GM06990 (cell line): Measurements from ENCODE around the gene SMAD9.

ENCODE experiments used
- DNase-seq: peaks from one replicate; pipeline ENCODE4 v3.0.0-alpha.2; 2011; ENCODE audit not compliant: insufficient read length; ENCODE audit errors: extremely low read depth
- H3K27me3 ChIP-seq: replicated peaks from 2 replicates; pipeline ENCODE4 v1.6.0; 2011; ENCODE audit warnings: low read length; ENCODE audit not compliant: control insufficient read depth, insufficient read depth
- H3K36me3 ChIP-seq: 2 replicates; pipeline ENCODE4 v1.5.1; 2011; ENCODE audit warnings: low read length; ENCODE audit not compliant: control insufficient read depth, insufficient read depth
- H3K4me3 ChIP-seq: replicated peaks from 2 replicates; pipeline ENCODE4 v1.5.1; 2011; ENCODE audit warnings: low read depth, mild to moderate bottlenecking, control low read depth, low read length
- CTCF ChIP-seq: IDR thresholded peaks from 2 replicates; pipeline ENCODE4 v1.5.1; 2011; ENCODE audit warnings: low read length, control low read depth, mild to moderate bottlenecking, inconsistent platforms; ENCODE audit not compliant: insufficient read depth, poor library complexity, severe bottlenecking

The SMAD9 gene

GRCh38 chr13:36919833-36920615 is at the start of gene SMAD9:
TSS of gene SMAD9 (minus strand) at chr13:36920238. CDS start at chr13:36879689, 40,549 bp downstream.
- Histone ChIP-seq H3K27me3 (peaks cover 2% of the 10 kb centered on the region; the same call in 1 of the 2 replicates), H3K4me3 (peak within 1 kb of the TSS; percentile 43), H3K36me3 (no peaks in the 10 kb centered on the region)
- no peak for DNase-seq
- TF ChIP-seq CTCF, result no peak

GRCh38 chr13:36966404-36966803 is 46.4 kb upstream of the SMAD9 start:
- TF ChIP-seq CTCF, result no peak
- Histone ChIP-seq H3K4me3 (no peak overlapping the region), H3K27me3 (no peaks in the 10 kb centered on the region), H3K36me3 (peaks cover 11% of the 10 kb centered on the region)
- no peak for DNase-seq

GRCh38 chr13:36965767-36966166 is 45.7 kb upstream of the SMAD9 start:
- DNase-seq, result no peak
- Histone ChIP-seq H3K27me3 (no peaks in the 10 kb centered on the region), H3K36me3 (peaks cover 12% of the 10 kb centered on the region), H3K4me3 (no peak overlapping the region)
- no peak for TF ChIP-seq CTCF

- Histone ChIP-seq H3K4me3 (no peak overlapping the region), H3K36me3 (peaks cover 10% of the 10 kb centered on the region), H3K27me3 (no peaks in the 10 kb centered on the region)
- TF ChIP-seq CTCF, result no peak
- DNase-seq, result no peak
Observed at GRCh38 chr13:36959456-36960116, 39.5 kb upstream of the SMAD9 start.

- Histone ChIP-seq H3K4me3 (no peak overlapping the region), H3K27me3 (no peaks in the 10 kb centered on the region), H3K36me3 (peaks cover 8% of the 10 kb centered on the region)
- no peak for DNase-seq
- no peak for TF ChIP-seq CTCF
Observed at GRCh38 chr13:36954542-36954941, 34.5 kb upstream of the SMAD9 start.
